Neural cell (in vitro differentiated cells): ENCODE results near the gene PCGF1. TPM values are rescaled to one million over a fixed set of nuclear protein-coding genes. Genes with fewer than 3 reads are reported as not detected.
A peak's percentile ranks its signal among the peaks of the same experiment; 100 is the strongest.

ENCODE experiments used
- H2AFZ ChIP-seq: fragments of 200-600, 300-800 bp; sonication (generic), shearing (Covaris generic); 2 replicates; pipeline ENCODE4 v1.6.0; 2014; ENCODE audit warnings: low read depth, mild to moderate bottlenecking, antibody characterized with exemption, low read length, moderate library complexity
- H3F3A ChIP-seq: fragments of 200-600 bp; shearing (Covaris generic); 2 replicates; pipeline ENCODE4 v1.6.1; 2016; ENCODE audit warnings: mild to moderate bottlenecking, moderate library complexity, mixed read lengths, antibody characterized with exemption, low read length; ENCODE audit not compliant: insufficient read depth, poor library complexity, severe bottlenecking
- H3K27ac ChIP-seq: fragments of 200-600, 300-800 bp; sonication (generic), shearing (Covaris generic); 2 replicates; pipeline ENCODE4 v1.5.1; 2014; ENCODE audit warnings: mild to moderate bottlenecking, low read length, moderate library complexity
- H3K27me3 ChIP-seq: fragments of 300-800, 200-600 bp; sonication (generic), shearing (Covaris generic); 2 replicates; pipeline ENCODE4 v1.6.0; 2014; ENCODE audit warnings: mild to moderate bottlenecking, low read depth, low read length, moderate library complexity; ENCODE audit not compliant: insufficient read depth
- H3K36me3 ChIP-seq: fragments of 300-800, 200-600 bp; sonication (generic), shearing (Covaris generic); 2 replicates; pipeline ENCODE4 v1.5.1; 2014; ENCODE audit warnings: mild to moderate bottlenecking, antibody characterized with exemption, low read length, moderate library complexity; ENCODE audit not compliant: insufficient read depth
- H3K4me2 ChIP-seq: fragments of 300-800, 200-600 bp; sonication (generic), shearing (Covaris generic); 2 replicates; pipeline ENCODE4 v1.6.0; 2014; ENCODE audit warnings: mild to moderate bottlenecking, low read length
- H3K4me3 ChIP-seq: fragments of 300-800, 200-600 bp; sonication (generic), shearing (Covaris generic); 2 replicates; pipeline ENCODE4 v1.5.1; 2014; ENCODE audit warnings: mild to moderate bottlenecking, low read length, moderate library complexity
- H3K79me2 ChIP-seq: fragments of 200-600 bp; shearing (Covaris generic); replicated peaks from 2 replicates; pipeline ENCODE4 v1.6.0; 2014; ENCODE audit warnings: mild to moderate bottlenecking, low read length, moderate library complexity; ENCODE audit not compliant: insufficient read depth
- H3K9ac ChIP-seq: fragments of 300-800, 200-600 bp; sonication (generic), shearing (Covaris generic); 2 replicates; pipeline ENCODE4 v1.6.1; 2016; ENCODE audit warnings: mild to moderate bottlenecking, low read length, mixed read lengths
- H3K9me2 ChIP-seq: fragments of 200-600 bp; shearing (Covaris generic); 2 replicates; pipeline ENCODE4 v1.6.1; 2016; ENCODE audit warnings: mild to moderate bottlenecking, low read length, mixed read lengths; ENCODE audit not compliant: insufficient read depth
- H3K9me3 ChIP-seq: fragments of 200-600, 300-800 bp; sonication (generic), shearing (Covaris generic); 2 replicates; pipeline ENCODE4 v1.6.1; 2016; ENCODE audit warnings: mild to moderate bottlenecking, mixed run types, low read length, moderate library complexity, mixed read lengths
- H4K20me1 ChIP-seq: fragments of 200-600 bp; shearing (Covaris generic); 2 replicates; pipeline ENCODE4 v1.6.1; 2016; ENCODE audit warnings: mild to moderate bottlenecking, mixed run types; ENCODE audit not compliant: insufficient read depth
- CTCF ChIP-seq: fragments of 450-650 bp; IDR thresholded peaks from 2 replicates; pipeline ENCODE4 v1.5.1; 2014; ENCODE audit warnings: antibody characterized with exemption, mild to moderate bottlenecking, moderate library complexity; ENCODE audit not compliant: poor library complexity, severe bottlenecking
- EP300 ChIP-seq: fragments of 450-650 bp; conservative IDR thresholded peaks from 2 replicates; pipeline ENCODE4 v1.6.1; 2014; ENCODE audit warnings: antibody characterized with exemption, mild to moderate bottlenecking, moderate library complexity; ENCODE audit not compliant: poor library complexity, severe bottlenecking
- EZH2 ChIP-seq: fragments of 200-600, 300-800 bp; shearing (Covaris generic), sonication (generic); IDR thresholded peaks from 2 replicates; pipeline ENCODE4 v1.6.1; 2014; ENCODE audit warnings: antibody characterized with exemption, low read length, borderline replicate concordance, mild to moderate bottlenecking; ENCODE audit not compliant: insufficient read depth, poor library complexity, severe bottlenecking
- POLR2AphosphoS5 ChIP-seq: IDR thresholded peaks from 2 replicates; pipeline ENCODE4 v1.6.1; 2012
- RAD21 ChIP-seq: fragments of 450-650 bp; conservative IDR thresholded peaks from 2 replicates; pipeline ENCODE4 v1.6.1; 2014; ENCODE audit warnings: antibody characterized with exemption, mild to moderate bottlenecking, moderate library complexity
- REST ChIP-seq: IDR thresholded peaks from 2 replicates; pipeline ENCODE4 v1.6.1; 2012; ENCODE audit warnings: borderline replicate concordance
- SMC3 ChIP-seq: fragments of 450-650 bp; conservative IDR thresholded peaks from 2 replicates; pipeline ENCODE4 v1.6.1; 2014; ENCODE audit warnings: antibody characterized with exemption, mild to moderate bottlenecking, moderate library complexity; ENCODE audit not compliant: poor library complexity
- TAF1 ChIP-seq: IDR thresholded peaks from 2 replicates; pipeline ENCODE4 v1.6.1; 2012; ENCODE audit warnings: low read depth
- polyA plus RNA-seq: library from polyadenylated mRNA; depleted of rRNA; stranded (reverse); fragments of >200 nt; gene quantifications from 2 replicates; pipeline ENCODE4 v1.2.3, GENCODE V29; 2014

PCGF1 gene
- polyA plus RNA-seq, 1 donor from 2014 or later: 30.2 TPM

GRCh38 chr2:74498500-74499266 lies 8.8 kb downstream of the PCGF1 start:
- no peaks in the 10 kb centered on the region for H3F3A ChIP-seq
- H3K36me3 ChIP-seq: no peaks in the 10 kb centered on the region
- no peaks in the 10 kb centered on the region for H3K9me3 ChIP-seq
- no peaks in the 10 kb centered on the region for H3K79me2 ChIP-seq
- H3K27ac ChIP-seq: no peak overlapping the region
- peak overlapping the region; percentile 36 for H3K4me2 ChIP-seq
- H2AFZ ChIP-seq: no peak overlapping the region
- TF ChIP-seq SMC3: no peak
- H3K9ac ChIP-seq: no peak overlapping the region
- peak overlapping the region; percentile 55 for H3K4me3 ChIP-seq
- H3K27me3 ChIP-seq: peaks cover 79% of the 10 kb centered on the region
- H3K9me2 ChIP-seq: no peaks in the 10 kb centered on the region
- H4K20me1 ChIP-seq: no peaks in the 10 kb centered on the region

- Histone ChIP-seq H3K4me2 (no peak overlapping the region), H3K9me3 (no peaks in the 10 kb centered on the region), H4K20me1 (no peaks in the 10 kb centered on the region), H3K9me2 (no peaks in the 10 kb centered on the region), H3K27me3 (peaks cover 71% of the 10 kb centered on the region), H2AFZ (no peak overlapping the region), H3K4me3 (peak overlapping the region; percentile 55), H3K9ac (no peak overlapping the region), H3F3A (no peaks in the 10 kb centered on the region), H3K27ac (no peak overlapping the region), H3K79me2 (no peaks in the 10 kb centered on the region), H3K36me3 (no peaks in the 10 kb centered on the region)
- no peak for TF ChIP-seq EP300
- TF ChIP-seq EZH2: no peak
- TF ChIP-seq RAD21: no peak
- no peak for TF ChIP-seq SMC3
- no peak for TF ChIP-seq POLR2AphosphoS5
- TF ChIP-seq CTCF: no peak
- TF ChIP-seq REST: no peak
- TF ChIP-seq TAF1: no peak
Observed at GRCh38 chr2:74497777-74498499, 9.6 kb downstream of the PCGF1 start.
